HL-60 (cell line): Measurements from ENCODE around the gene GPC5.
A peak's percentile ranks its signal among the peaks of the same experiment; 100 is the strongest.

Experiments
- DNase-seq, 2 experiments: peaks; one replicate each; pipeline ENCODE4 v3.0.0-alpha.2; 2010 to 2020; ENCODE audit warnings: low read depth in 1 of 2, low spot score in 1 of 2
- H3K27ac ChIP-seq: fragments of 250-450 bp; sonication (Bioruptor Pico); replicated peaks from 2 replicates; pipeline ENCODE4 v1.5.1; 2020; ENCODE audit warnings: mild to moderate bottlenecking, moderate library complexity
- H3K27me3 ChIP-seq: fragments of 250-450 bp; sonication (Bioruptor Pico); 2 replicates; pipeline ENCODE4 v1.5.1; 2021; ENCODE audit warnings: mild to moderate bottlenecking, moderate library complexity; ENCODE audit not compliant: insufficient read depth, poor library complexity, severe bottlenecking
- H3K4me3 ChIP-seq: replicated peaks from 2 replicates; pipeline ENCODE4 v1.5.1; 2011; ENCODE audit warnings: mild to moderate bottlenecking, control low read depth, low read length; ENCODE audit not compliant: insufficient read depth
- GABPA ChIP-seq: IDR thresholded peaks from 2 replicates; pipeline ENCODE4 v1.6.1; 2012; ENCODE audit warnings: low read depth
- POLR2AphosphoS5 ChIP-seq: IDR thresholded peaks from 2 replicates; pipeline ENCODE4 v1.6.1; 2012; ENCODE audit warnings: low read depth
- SPI1 ChIP-seq: IDR thresholded peaks from 2 replicates; pipeline ENCODE4 v1.6.1; 2012; ENCODE audit warnings: low read depth, mild to moderate bottlenecking, borderline replicate concordance
- TF ChIP-seq, protein P1 (sequence below): IDR thresholded peaks from 2 replicates; pipeline ENCODE4 v1.6.1; 2012; ENCODE audit warnings: low read depth; ENCODE audit not compliant: insufficient replicate concordance
- TF ChIP-seq, protein P2 (sequence below): IDR thresholded peaks from one replicate; pipeline ENCODE4 v1.5.1; 2011; ENCODE audit warnings: low read length, control low read depth, inconsistent platforms; ENCODE audit not compliant: insufficient read depth

The GPC5 gene

GRCh38 chr13:91356919-91357612 is 41.4 kb upstream of the GPC5 start:
- Histone ChIP-seq H3K27ac (no peak overlapping the region), H3K4me3 (no peak overlapping the region), H3K27me3 (no peaks in the 10 kb centered on the region)
- TF ChIP-seq POLR2AphosphoS5 = peak; percentile 82
- TF ChIP-seq, protein P1, sequence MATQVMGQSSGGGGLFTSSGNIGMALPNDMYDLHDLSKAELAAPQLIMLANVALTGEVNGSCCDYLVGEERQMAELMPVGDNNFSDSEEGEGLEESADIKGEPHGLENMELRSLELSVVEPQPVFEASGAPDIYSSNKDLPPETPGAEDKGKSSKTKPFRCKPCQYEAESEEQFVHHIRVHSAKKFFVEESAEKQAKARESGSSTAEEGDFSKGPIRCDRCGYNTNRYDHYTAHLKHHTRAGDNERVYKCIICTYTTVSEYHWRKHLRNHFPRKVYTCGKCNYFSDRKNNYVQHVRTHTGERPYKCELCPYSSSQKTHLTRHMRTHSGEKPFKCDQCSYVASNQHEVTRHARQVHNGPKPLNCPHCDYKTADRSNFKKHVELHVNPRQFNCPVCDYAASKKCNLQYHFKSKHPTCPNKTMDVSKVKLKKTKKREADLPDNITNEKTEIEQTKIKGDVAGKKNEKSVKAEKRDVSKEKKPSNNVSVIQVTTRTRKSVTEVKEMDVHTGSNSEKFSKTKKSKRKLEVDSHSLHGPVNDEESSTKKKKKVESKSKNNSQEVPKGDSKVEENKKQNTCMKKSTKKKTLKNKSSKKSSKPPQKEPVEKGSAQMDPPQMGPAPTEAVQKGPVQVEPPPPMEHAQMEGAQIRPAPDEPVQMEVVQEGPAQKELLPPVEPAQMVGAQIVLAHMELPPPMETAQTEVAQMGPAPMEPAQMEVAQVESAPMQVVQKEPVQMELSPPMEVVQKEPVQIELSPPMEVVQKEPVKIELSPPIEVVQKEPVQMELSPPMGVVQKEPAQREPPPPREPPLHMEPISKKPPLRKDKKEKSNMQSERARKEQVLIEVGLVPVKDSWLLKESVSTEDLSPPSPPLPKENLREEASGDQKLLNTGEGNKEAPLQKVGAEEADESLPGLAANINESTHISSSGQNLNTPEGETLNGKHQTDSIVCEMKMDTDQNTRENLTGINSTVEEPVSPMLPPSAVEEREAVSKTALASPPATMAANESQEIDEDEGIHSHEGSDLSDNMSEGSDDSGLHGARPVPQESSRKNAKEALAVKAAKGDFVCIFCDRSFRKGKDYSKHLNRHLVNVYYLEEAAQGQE = no peak
- DNase-seq = no peak

GRCh38 chr13:91357613-91358386 is 40.6 kb upstream of the GPC5 start:
- no peak for DNase-seq

GRCh38 chr13:91358387-91358782 is 40.0 kb upstream of the GPC5 start:
- peak in 1 of 2 experiments; percentile 63 for DNase-seq
- H3K27ac ChIP-seq = no peak overlapping the region
- TF ChIP-seq, protein P2, sequence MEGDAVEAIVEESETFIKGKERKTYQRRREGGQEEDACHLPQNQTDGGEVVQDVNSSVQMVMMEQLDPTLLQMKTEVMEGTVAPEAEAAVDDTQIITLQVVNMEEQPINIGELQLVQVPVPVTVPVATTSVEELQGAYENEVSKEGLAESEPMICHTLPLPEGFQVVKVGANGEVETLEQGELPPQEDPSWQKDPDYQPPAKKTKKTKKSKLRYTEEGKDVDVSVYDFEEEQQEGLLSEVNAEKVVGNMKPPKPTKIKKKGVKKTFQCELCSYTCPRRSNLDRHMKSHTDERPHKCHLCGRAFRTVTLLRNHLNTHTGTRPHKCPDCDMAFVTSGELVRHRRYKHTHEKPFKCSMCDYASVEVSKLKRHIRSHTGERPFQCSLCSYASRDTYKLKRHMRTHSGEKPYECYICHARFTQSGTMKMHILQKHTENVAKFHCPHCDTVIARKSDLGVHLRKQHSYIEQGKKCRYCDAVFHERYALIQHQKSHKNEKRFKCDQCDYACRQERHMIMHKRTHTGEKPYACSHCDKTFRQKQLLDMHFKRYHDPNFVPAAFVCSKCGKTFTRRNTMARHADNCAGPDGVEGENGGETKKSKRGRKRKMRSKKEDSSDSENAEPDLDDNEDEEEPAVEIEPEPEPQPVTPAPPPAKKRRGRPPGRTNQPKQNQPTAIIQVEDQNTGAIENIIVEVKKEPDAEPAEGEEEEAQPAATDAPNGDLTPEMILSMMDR = no peak
- peak; percentile 1; the same call in 1 of the 2 replicates for TF ChIP-seq POLR2AphosphoS5
- H3K4me3 ChIP-seq = no peak overlapping the region
- H3K27me3 ChIP-seq = no peaks in the 10 kb centered on the region

More at GRCh38 chr13:91357613-91358386, 40.6 kb upstream of the GPC5 start:
- no peaks in the 10 kb centered on the region for H3K27me3 ChIP-seq
- no peak overlapping the region for H3K27ac ChIP-seq
- H3K4me3 ChIP-seq = no peak overlapping the region
- TF ChIP-seq SPI1 = no peak
- no peak for TF ChIP-seq POLR2AphosphoS5
- no peak for TF ChIP-seq GABPA
- TF ChIP-seq, protein P1 = no peak
- TF ChIP-seq, protein P2 = no peak

- Histone ChIP-seq H3K27me3 (no peaks in the 10 kb centered on the region), H3K4me3 (no peak overlapping the region), H3K27ac (no peak overlapping the region)
- no peak for TF ChIP-seq SPI1
- TF ChIP-seq, protein P1 = no peak
- TF ChIP-seq, protein P2 = no peak
- TF ChIP-seq GABPA = no peak; the same call in 1 of the 2 replicates
- TF ChIP-seq POLR2AphosphoS5 = no peak
- DNase-seq = no peak
These were observed 39.3 kb upstream of the GPC5 start for GRCh38 chr13:91359111-91359510.
